HG03565 (cell line): ENCODE measurements around the gene TRDN.
"Not testable (repeated sequence)": the region's sequence is repeated elsewhere in the genome, so short reads cannot be mapped to it uniquely, and the experiment has no call there.

ENCODE experiments used
- ATAC-seq: cut with Tn5 transposase; IDR thresholded peaks from one replicate; pipeline ENCODE4 v1.9.1; 2021; ENCODE audit warnings: mild to moderate bottlenecking, moderate library complexity; ENCODE audit not compliant: unreplicated experiment

The TRDN gene

DNA sequence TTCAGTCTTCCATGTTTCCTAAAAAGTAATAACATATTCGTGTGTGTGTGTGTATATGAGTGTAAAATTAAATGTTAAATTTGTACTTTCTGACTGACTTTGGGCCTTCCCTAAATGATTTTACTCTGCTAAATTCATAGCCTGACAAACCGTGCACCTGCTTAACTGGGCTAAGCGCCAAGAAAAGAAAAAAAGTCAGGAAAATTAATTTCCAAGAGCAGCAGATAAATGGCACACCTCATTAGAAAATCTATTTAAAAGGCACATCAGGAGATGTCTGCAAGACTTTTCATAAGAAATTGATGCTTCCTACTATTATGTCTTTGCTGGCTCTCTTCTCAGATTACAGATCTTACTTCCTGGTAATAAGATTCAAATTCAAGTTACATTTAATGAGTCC is 72.4 kb downstream of the TRDN start:
- ATAC-seq: no peak

DNA sequence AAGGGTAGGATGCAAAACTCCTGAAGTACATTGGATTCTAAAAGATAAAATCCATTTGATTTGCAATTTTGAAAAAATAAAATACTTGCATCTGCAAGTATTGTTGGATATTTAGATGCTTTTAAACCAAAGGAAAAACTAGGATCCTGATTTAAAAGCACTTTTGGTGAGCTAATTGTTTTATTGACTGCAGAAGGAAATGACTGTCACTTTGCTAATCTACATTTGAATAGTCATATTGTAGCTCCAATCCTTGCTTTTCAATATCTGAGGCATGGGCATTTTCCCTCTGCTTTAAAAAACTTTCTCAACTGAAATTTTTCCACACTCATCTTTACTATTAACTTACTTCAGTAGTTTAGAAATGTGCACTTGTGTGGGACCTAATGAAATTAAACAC is 74.1 kb downstream of the TRDN start:
- ATAC-seq: no peak

DNA sequence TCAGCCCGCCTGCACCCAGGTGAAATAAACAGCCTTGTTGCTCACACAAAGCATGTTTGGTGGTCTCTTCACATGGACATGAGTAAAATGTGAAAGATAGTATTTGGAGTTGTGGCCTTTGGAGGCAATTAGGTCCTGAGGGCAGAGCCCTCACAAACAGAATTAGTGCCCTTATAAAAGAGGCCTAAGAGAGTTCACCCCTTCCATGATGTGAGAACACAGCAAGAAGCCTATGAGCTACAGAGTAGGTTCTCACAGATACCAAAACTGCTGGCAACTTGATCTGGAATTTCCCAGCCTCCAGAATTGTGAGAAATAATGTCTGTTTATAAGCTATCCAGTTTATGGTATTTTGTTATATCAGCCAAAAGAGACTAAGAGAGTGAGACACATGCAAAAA is 74.5 kb downstream of the TRDN start:
- ATAC-seq: no peak

- ATAC-seq: not testable (repeated sequence)
Measured at GRCh38 chr6:123559816-123560215, 76.9 kb downstream of the TRDN start.

DNA sequence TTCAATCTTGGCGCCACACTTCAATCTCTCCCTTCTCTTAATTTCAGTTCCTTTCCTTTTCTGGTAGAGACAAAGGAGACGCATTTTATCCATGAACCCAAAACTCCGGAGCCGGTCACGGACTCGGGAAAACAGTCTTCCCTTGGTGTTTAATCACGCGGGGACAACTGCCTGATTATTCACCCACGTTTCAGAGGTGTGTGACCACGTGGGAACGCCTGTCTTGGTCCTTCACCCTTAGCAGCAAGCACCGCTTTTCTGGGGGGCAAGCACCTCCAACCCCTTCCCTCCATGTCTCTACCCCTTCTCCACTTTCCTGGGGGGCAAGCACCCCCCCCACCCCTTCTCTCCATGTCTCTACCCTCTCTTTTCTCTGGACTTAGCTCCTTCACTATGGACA is 79.3 kb downstream of the TRDN start:
- ATAC-seq: not testable (repeated sequence)

DNA sequence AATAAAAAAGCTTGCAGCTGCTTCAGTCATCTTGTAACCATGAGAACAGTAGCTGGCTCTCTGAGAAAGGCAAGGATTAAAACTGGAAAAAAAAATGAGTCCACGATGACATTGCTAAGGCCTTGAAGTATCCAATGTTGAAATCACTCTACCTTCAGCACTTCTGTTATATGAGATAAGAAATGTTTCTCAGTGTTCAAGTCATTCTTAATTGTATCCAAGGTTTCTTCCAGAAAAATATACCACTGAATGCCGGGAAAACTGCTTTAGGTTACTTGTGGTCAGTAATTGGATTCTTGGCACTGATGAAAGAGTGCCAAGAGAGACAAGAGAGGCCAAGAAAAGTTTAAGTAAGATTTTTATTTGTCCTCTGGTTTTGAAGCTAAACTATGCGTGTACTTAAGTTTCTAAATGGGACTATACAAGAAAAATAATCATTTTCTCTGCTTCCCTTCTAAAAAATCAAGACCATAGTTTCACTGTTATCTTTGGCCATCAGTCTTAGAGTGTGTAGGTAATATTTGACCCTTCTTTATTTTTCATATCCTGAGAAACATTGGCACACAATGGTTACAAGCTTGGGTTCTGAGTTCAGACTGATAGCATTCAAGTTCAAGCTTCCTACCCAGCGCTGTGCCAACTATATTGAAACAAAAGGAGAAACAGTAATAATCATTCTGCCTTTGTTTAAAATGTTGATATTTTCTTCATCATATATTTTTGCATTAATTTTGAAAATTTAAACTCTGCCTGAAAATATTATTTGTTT is 84.6 kb downstream of the TRDN start:
- no peak for ATAC-seq

DNA sequence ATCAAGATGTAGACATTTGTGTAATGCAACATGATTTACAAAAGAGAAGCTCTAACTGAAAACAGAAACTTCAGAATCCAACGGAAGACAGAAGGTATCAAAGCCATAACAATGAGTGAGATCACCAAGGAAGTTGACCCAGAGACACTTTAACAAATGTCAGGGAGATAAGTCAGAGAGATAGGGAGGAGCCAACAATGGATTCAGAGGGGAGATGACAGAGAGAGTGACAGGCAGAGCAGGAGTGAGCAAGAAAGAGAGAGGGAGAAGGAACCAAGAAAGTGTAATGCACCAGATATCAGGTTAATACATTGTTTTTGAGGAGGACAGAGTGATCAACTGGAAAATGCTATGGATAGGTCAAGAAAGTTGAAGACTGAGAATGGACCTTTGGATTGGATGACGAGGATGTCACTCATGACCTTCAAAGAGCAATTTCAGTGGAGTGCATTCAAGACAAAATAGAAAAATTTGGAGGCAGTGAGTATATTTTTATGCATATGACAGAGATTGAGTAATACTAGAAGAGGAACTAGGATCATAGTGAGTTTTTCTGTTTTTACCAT is 86.6 kb downstream of the TRDN start:
- ATAC-seq: no peak

GRCh38 chr6:123549476-123549875 is 87.3 kb downstream of the TRDN start:
- no peak for ATAC-seq

DNA sequence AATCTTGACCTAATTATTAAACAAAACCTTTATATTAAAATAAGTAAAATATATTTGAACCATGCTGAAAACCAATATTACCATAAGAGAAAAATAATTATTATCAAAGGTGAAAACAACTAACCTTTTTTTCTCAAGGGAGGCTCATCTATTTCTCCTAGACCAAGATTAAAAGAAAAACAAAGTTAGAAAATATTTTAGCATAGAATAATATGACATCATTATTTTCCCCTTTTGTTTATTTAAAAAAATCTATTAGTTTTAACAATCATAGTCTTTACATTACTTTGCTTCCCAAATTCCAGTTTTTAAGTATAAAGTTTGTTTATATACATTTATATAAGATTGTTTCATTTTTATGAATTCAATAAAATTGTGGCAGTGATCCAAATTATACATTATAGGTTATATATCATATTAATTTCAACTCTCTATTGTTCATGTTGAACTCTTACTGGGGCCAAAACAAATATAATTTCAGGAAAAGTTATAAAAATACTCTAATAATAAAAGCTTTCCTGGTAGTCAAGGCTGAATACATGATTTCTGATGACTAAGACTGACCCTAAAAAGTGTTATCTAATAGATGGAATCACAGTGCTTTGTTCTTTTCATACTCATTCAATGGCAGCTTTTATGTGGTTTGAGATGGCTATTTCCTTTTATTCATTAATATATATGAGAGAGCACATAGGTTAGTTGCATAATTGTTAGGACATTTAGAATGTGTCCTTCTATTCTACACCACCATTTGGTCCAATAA is 89.4 kb downstream of the TRDN start:
- no peak for ATAC-seq

GRCh38 chr6:123546537-123546936 is 90.2 kb downstream of the TRDN start:
- ATAC-seq: no peak

GRCh38 chr6:123541462-123541861 is 95.3 kb downstream of the TRDN start:
- no peak for ATAC-seq

DNA sequence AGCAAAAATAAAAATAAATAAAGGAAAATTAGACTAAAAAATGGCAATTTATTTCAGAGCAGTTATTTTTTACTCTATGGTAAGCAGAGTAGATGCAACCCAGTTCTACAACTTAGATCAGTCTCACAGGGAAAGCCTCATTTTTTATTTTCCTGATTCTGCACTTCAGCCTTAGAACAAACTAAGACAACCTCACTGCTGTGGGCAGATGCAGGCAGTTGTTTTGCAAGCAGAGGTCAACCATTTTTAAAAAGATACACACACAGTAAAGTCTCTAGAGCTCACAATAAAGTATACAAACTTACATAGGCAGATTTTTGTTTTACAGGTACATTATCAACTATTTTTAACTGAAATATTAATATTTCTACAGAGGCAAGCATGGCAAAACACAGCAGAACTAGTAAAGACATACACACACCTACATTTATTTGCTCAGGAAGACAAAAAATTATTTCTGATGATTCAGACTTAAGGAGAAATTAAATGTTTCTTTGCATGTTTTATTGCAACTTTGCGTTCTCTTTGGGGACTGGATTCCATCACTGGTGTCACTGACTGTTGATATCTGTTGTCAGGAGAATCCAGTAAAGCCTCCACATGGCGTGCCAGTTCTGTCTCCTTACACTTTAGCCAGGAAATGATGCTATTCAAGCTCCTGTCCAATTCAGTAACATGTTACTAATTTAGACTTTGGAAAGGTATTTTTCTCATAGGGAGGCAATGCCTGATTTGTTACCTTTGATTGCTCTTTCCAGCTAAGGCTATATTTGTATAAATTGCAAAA is 102.7 kb downstream of the TRDN start:
- ATAC-seq: no peak

DNA sequence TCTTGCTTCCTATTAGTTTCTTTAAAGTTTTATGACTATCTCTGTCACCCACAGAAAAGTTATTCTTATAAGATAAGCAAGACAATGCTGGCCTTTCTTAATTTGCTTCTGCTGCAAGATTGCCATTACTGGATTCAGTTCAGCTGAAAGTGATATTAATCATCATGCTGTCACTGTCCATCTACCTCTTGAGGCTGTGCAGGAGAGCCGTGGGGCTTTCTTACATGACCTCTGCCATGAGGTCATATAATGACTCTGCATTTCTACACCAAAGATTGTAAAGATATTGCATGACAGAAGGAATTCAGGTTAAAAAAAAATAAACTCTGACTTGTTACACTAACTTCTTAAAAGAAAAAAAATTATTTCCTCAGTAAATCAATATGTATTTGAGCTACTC is 106.9 kb downstream of the TRDN start:
- ATAC-seq: no peak

- no peak for ATAC-seq
Measured at GRCh38 chr6:123529058-123529457, 107.7 kb downstream of the TRDN start.

DNA sequence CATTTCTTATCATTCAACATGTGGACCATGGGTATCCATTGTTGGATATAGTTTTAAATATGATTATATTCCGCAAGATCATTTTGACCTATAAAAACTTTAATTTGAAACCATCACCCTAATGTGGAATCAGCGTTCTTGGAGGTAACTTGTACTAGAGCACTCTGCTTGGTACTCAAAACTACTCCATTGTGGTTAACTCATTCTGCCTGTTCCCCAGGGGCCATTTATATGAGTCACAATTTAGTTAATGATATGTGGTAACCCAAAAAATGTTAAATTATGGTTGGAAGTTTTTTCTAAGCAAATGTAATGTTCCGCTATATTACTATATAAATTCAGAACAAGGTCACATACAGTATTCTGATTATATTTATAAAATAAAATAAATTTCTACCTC is 109.3 kb downstream of the TRDN start:
- no peak for ATAC-seq

GRCh38 chr6:123526128-123526527 is 110.6 kb downstream of the TRDN start:
- ATAC-seq: peak; percentile 42

- no peak for ATAC-seq
Measured at GRCh38 chr6:123524781-123525180, 112.0 kb downstream of the TRDN start.

GRCh38 chr6:123520217-123520616 is 116.5 kb downstream of the TRDN start:
- no peak for ATAC-seq

- ATAC-seq: no peak
Measured at GRCh38 chr6:123519189-123519505, 117.6 kb downstream of the TRDN start.

DNA sequence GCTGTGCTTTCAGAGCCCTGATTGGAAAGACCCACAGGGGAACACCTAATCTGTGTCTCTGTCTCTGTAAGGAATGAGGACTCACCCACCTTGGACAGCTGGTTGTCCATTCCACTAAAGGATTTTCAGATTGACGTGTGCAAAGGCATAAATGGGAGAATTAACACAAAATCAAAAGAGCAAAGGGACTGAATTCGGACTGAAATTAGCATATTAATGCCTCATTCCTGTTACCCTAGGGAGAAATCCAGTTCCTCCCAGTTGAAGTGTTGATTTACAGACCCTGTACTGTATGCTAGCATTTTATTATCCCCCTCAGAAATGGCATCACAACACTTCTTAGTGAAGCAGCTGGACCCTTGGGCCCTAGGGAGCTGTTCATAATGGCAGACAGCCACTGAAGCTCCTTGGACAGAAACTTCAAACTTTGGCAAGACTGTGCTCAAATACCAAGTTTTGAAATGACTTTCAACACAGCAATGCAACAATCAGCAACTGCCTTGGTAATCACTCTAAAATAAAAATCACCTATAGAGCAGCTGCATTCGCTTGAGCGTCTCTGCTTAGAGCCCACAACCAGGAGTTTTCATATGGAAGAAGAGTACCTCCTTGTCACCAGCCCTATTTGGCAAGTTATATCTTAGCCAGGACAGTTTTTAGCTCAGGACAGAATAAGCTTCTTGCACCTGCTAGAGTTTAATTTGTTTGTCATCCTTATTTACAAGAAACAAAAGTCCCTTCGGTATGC is 118.1 kb downstream of the TRDN start:
- ATAC-seq: no peak

GRCh38 chr6:123515715-123516114 is 121.0 kb downstream of the TRDN start:
- ATAC-seq: no peak
